ENCODE measurements around the gene PCDHGA2.
A peak's percentile ranks its signal among the peaks of the same experiment; 100 is the strongest.
"Not testable (repeated sequence)": the region's sequence is repeated elsewhere in the genome, so short reads cannot be mapped to it uniquely, and the experiment has no call there.

Gene PCDHGA2

DNA sequence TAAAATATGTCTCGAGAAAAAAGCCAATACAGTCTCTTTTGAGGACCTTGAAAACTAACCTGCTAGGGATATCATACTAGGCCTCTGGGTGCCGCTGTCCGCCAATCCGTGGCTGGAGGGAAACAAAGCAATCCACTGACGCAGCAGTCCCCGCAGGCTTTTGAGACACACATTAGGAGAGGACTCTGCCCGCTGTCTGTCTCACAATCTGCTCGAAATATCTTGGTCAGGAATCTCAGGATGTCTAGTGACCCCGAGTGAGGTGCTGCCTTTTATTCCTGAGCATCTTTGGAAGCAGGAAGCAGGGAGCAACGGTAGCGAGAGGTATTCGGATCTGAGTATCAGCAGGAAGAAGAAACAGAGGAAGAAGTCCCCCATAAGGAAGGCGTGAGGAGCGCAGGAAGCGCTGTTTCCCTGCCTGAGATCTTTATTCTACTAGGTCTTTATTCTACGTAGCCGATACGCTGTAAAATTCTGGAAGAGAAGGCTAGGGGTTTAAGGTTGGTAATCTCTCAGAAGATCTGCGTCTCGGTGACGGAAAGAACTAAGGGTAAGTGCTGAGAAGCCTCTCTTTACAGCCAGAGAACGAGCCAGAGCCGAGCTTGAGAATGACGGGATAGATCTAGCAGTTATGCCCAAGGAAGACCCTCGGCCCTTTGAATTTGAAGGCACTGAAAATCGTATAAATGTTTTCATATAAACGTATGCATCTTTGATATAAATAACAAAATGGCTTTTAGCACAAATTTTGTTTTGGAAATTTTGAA lies 12.3 kb upstream of the PCDHGA2 start:
- H3K27me3 ChIP-seq (ENCODE audit: control insufficient read depth, insufficient read depth, low read length), result no peaks in the 10 kb centered on the region
- H3K9ac ChIP-seq (ENCODE audit: low read length), result peak overlapping the region; percentile 57
- H3K4me3 ChIP-seq (ENCODE audit: low read depth, low read length), result peak overlapping the region; percentile 51
- H3K27ac ChIP-seq (ENCODE audit: low read depth, low read length), result no peak overlapping the region
- H3K4me1 ChIP-seq (ENCODE audit: control insufficient read depth, insufficient read depth, low read length), result no peaks in the 10 kb centered on the region
- H3K36me3 ChIP-seq (ENCODE audit: control insufficient read depth, insufficient read depth, low read length), result no peaks in the 10 kb centered on the region
- peaks cover 13% of the 10 kb centered on the region for H3K9me3 ChIP-seq (ENCODE audit: control insufficient read depth, insufficient read depth, low read depth, low read length)

DNA sequence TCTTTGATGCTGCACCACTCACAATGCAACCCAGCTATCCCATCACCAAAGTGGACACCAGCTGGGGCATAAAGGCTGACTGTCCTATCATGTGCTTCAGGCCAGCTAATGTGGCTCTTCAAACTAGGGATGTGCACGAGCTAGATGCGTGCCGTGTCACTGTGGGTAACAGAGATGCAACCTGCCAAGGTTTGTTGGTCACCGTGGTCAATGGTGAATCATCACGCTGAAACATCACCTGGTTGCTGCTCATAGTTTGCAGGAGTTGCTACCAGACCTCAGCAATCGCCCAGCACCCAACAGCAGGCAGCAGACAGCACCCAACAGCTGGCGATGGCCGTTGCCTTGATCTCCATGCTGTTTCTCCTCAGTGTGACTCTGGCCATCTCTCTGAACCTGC lies 10.3 kb upstream of the PCDHGA2 start:
- H3K9me3 ChIP-seq (ENCODE audit: control insufficient read depth, insufficient read depth, low read depth, low read length), result peaks cover 30% of the 10 kb centered on the region
- no peak overlapping the region for H3K9ac ChIP-seq (ENCODE audit: low read length)
- H3K4me1 ChIP-seq (ENCODE audit: control insufficient read depth, insufficient read depth, low read length), result no peaks in the 10 kb centered on the region
- no peaks in the 10 kb centered on the region for H3K36me3 ChIP-seq (ENCODE audit: control insufficient read depth, insufficient read depth, low read length)
- no peak overlapping the region for H3K27ac ChIP-seq (ENCODE audit: low read depth, low read length)
- no peaks in the 10 kb centered on the region for H3K27me3 ChIP-seq (ENCODE audit: control insufficient read depth, insufficient read depth, low read length)
- no peak overlapping the region for H3K4me3 ChIP-seq (ENCODE audit: low read depth, low read length)

DNA sequence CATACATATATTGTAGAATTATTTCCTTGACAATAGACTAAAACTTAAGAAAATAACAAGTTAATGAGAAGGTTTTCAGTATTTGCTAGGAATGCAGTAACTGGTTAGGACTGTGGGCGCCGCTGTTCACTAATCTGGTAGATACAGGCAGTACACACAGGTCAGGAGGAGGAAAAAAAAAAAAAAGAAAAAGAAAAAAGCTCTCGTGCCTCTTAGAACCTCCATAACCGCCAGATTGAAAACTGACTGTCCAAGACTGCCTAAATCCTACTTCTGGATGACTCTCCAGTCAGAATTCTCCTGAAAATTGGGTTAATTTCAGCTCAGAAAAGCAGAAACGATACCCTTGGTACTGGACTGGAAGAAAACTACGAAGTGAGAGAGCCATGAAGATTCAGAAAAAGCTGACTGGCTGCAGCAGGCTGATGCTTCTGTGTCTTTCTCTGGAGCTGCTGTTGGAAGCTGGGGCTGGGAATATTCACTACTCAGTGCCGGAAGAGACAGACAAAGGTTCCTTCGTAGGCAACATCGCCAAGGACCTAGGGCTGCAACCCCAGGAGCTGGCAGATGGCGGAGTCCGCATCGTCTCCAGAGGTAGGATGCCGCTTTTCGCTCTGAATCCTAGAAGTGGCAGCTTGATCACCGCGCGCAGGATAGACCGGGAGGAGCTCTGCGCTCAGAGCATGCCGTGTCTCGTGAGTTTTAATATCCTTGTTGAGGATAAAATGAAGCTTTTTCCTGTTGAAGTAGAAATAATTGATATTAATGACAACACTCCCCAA lies 8.1 kb upstream of the PCDHGA2 start, which contains the start of gene PCDHGA1:
Gene PCDHGA1 (plus strand): TSS at position 216 of the 782 bp plus-strand sequence.
- H3K36me3 ChIP-seq (ENCODE audit: control insufficient read depth, insufficient read depth, low read length), result no peaks in the 10 kb centered on the region
- H3K4me3 ChIP-seq (ENCODE audit: low read depth, low read length), result no peak within 1 kb of the TSS; the same call in 1 of the 2 replicates
- H3K9ac ChIP-seq (ENCODE audit: low read length), result no peak within 1 kb of the TSS
- H3K27me3 ChIP-seq (ENCODE audit: control insufficient read depth, insufficient read depth, low read length), result no peaks in the 10 kb centered on the region
- no peak within 1 kb of the TSS for H3K27ac ChIP-seq (ENCODE audit: low read depth, low read length)
- H3K9me3 ChIP-seq (ENCODE audit: control insufficient read depth, insufficient read depth, low read depth, low read length), result peaks cover 33% of the 10 kb centered on the region
- no peaks in the 10 kb centered on the region for H3K4me1 ChIP-seq (ENCODE audit: control insufficient read depth, insufficient read depth, low read length)

DNA sequence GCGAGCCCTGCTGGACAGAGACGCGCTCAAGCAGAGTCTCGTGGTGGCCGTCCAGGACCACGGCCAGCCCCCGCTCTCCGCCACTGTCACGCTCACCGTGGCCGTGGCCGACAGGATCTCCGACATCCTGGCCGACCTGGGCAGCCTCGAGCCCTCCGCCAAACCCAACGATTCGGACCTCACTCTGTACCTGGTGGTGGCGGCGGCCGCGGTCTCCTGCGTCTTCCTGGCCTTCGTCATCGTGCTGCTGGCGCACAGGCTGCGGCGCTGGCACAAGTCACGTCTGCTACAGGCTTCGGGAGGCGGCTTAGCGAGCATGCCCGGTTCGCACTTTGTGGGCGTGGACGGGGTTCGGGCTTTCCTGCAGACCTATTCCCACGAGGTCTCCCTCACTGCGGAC lies 6.0 kb upstream of the PCDHGA2 start:
- not testable (repeated sequence) for H3K9ac ChIP-seq (ENCODE audit: low read length); H3K27ac ChIP-seq (ENCODE audit: low read depth, low read length); H3K4me1 ChIP-seq (ENCODE audit: control insufficient read depth, insufficient read depth, low read length); H3K36me3 ChIP-seq (ENCODE audit: control insufficient read depth, insufficient read depth, low read length); H3K4me3 ChIP-seq (ENCODE audit: low read depth, low read length); H3K27me3 ChIP-seq (ENCODE audit: control insufficient read depth, insufficient read depth, low read length)
- peaks cover 33% of the 10 kb centered on the region for H3K9me3 ChIP-seq (ENCODE audit: control insufficient read depth, insufficient read depth, low read depth, low read length)

DNA sequence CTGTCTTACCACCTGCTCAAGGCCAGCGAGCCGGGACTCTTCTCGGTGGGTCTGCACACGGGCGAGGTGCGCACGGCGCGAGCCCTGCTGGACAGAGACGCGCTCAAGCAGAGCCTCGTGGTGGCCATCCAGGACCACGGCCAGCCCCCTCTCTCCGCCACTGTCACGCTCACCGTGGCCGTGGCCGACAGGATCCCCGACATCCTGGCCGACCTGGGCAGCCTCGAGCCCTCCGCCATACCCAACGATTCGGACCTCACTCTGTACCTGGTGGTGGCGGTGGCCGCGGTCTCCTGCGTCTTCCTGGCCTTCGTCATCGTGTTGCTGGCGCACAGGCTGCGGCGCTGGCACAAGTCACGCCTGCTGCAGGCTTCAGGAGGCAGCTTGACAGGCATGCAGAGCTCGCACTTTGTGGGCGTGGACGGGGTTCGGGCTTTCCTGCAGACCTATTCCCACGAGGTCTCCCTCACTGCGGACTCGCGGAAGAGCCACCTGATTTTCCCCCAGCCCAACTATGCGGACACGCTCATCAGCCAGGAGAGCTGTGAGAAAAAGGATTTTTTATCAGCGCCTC lies 2.3 kb downstream of the PCDHGA2 start:
- H3K4me1 ChIP-seq (ENCODE audit: control insufficient read depth, insufficient read depth, low read length); H3K4me3 ChIP-seq (ENCODE audit: low read depth, low read length); H3K27ac ChIP-seq (ENCODE audit: low read depth, low read length); H3K27me3 ChIP-seq (ENCODE audit: control insufficient read depth, insufficient read depth, low read length); H3K9ac ChIP-seq (ENCODE audit: low read length); H3K36me3 ChIP-seq (ENCODE audit: control insufficient read depth, insufficient read depth, low read length): not testable (repeated sequence)
- peaks cover 49% of the 10 kb centered on the region for H3K9me3 ChIP-seq (ENCODE audit: control insufficient read depth, insufficient read depth, low read depth, low read length)

DNA sequence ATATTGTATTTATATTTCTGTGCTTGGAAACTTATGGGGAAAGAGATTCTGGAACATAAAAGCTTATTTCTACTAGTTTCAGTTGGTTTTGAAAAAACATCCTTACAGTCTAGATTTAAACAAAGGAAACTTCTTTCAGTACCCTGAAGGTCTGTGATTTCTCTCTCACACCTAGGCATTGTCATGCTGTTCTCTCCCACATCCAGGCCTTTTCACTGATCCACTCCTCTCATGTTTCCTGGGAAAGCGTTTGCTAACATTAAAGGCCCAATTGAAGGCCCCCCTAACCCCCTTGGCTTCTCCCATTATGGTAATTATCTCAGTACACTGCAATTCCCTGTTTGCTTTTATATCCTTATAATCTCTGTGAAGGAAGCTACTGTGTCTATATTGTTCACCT lies 4.2 kb downstream of the PCDHGA2 start:
- H3K9me3 ChIP-seq (ENCODE audit: control insufficient read depth, insufficient read depth, low read depth, low read length), result peaks cover 49% of the 10 kb centered on the region
- no peaks in the 10 kb centered on the region for H3K4me1 ChIP-seq (ENCODE audit: control insufficient read depth, insufficient read depth, low read length)
- no peak overlapping the region for H3K9ac ChIP-seq (ENCODE audit: low read length)
- H3K27ac ChIP-seq (ENCODE audit: low read depth, low read length), result no peak overlapping the region
- H3K4me3 ChIP-seq (ENCODE audit: low read depth, low read length), result no peak overlapping the region
- no peaks in the 10 kb centered on the region for H3K27me3 ChIP-seq (ENCODE audit: control insufficient read depth, insufficient read depth, low read length)
- H3K36me3 ChIP-seq (ENCODE audit: control insufficient read depth, insufficient read depth, low read length), result no peaks in the 10 kb centered on the region

DNA sequence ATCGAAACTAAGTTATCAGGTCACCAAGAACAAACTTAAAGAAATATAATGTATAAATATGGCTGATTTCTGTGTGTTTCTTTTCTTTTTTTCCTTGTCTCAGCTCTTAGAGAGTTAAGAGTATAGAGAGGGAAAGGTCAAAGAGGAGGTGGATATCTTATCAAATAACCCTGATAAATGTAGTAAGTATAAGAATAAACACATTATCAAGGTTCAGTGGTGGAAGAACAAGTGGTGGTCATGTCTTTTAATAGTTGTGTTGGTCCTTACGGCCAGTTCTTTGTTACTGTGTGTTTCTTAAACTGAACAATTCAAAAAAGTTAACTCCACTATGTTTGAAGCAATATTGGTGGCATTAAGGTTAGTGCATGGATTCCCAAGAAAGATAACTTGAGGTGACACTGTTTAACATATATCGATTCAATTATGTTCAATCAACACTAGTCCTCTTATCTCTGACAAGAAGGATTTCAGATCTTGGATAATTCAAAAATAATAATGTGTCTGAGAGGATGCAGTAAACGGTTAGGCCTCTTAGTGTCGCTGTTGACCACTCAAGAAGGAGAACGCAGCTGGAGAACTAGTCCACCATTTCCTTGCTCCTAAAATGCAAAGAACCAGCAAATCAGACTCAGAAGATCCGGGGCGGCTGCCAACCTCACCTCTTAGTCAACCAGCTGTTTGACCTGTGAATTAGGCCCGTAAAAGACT lies 4.8 kb downstream of the PCDHGA2 start, which contains the start of gene PCDHGA3:
Gene PCDHGA3 (plus strand): TSS at position 588 of the 711 bp plus-strand sequence. CDS start 205 bp downstream, outside the sequence.
- peak within 1 kb of the TSS; percentile 46; the same call in 1 of the 2 replicates for H3K4me3 ChIP-seq (ENCODE audit: low read depth, low read length)
- peaks cover 45% of the 10 kb centered on the region for H3K9me3 ChIP-seq (ENCODE audit: control insufficient read depth, insufficient read depth, low read depth, low read length)
- no peaks in the 10 kb centered on the region for H3K36me3 ChIP-seq (ENCODE audit: control insufficient read depth, insufficient read depth, low read length)
- no peaks in the 10 kb centered on the region for H3K4me1 ChIP-seq (ENCODE audit: control insufficient read depth, insufficient read depth, low read length)
- H3K9ac ChIP-seq (ENCODE audit: low read length), result no peak within 1 kb of the TSS
- no peaks in the 10 kb centered on the region for H3K27me3 ChIP-seq (ENCODE audit: control insufficient read depth, insufficient read depth, low read length)
- H3K27ac ChIP-seq (ENCODE audit: low read depth, low read length), result no peak within 1 kb of the TSS

DNA sequence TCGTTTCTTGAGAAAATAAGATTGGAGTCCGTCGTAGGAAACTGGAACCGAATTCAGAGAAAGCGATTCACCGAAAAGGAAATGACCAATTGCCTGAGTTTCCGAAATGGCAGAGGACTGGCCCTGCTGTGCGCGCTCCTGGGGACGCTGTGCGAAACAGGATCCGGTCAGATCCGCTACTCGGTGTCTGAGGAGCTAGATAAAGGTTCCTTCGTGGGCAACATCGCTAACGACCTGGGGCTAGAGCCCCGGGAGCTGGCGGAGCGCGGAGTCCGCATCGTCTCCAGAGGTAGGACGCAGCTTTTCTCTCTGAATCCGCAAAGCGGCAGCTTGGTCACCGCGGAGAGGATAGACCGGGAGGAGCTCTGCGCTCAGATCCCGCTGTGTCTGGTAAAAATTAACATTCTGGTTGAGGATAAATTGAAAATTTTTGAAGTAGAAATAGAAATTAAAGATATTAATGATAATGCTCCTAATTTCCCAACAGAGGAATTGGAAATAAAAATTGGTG lies 5.4 kb downstream of the PCDHGA2 start:
- Histone ChIP-seq H3K27ac (ENCODE audit: low read depth, low read length) (no peak overlapping the region), H3K9ac (ENCODE audit: low read length) (no peak overlapping the region), H3K4me1 (ENCODE audit: control insufficient read depth, insufficient read depth, low read length) (no peaks in the 10 kb centered on the region), H3K9me3 (ENCODE audit: control insufficient read depth, insufficient read depth, low read depth, low read length) (peaks cover 41% of the 10 kb centered on the region), H3K36me3 (ENCODE audit: control insufficient read depth, insufficient read depth, low read length) (no peaks in the 10 kb centered on the region), H3K27me3 (ENCODE audit: control insufficient read depth, insufficient read depth, low read length) (no peaks in the 10 kb centered on the region), H3K4me3 (ENCODE audit: low read depth, low read length) (peak overlapping the region; percentile 46; the same call in 1 of the 2 replicates)

DNA sequence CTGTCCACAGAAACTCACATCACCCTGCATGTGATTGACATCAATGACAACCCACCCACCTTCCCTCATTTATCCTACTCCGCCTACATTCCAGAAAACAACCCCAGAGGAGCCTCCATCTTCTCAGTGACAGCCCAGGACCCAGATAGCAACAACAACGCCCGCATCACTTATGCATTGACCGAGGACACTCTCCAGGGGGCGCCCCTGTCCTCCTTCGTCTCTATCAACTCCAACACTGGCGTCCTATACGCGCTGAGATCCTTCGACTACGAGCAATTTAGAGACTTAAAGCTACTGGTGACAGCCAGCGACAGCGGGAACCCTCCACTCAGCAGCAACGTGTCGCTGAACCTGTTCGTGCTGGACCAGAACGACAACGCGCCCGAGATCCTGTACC lies 6.8 kb downstream of the PCDHGA2 start:
- Histone ChIP-seq H3K9ac (ENCODE audit: low read length) (no peak overlapping the region), H3K4me3 (ENCODE audit: low read depth, low read length) (no peak overlapping the region), H3K4me1 (ENCODE audit: control insufficient read depth, insufficient read depth, low read length) (no peaks in the 10 kb centered on the region), H3K9me3 (ENCODE audit: control insufficient read depth, insufficient read depth, low read depth, low read length) (peaks cover 31% of the 10 kb centered on the region), H3K36me3 (ENCODE audit: control insufficient read depth, insufficient read depth, low read length) (no peaks in the 10 kb centered on the region), H3K27me3 (ENCODE audit: control insufficient read depth, insufficient read depth, low read length) (no peaks in the 10 kb centered on the region), H3K27ac (ENCODE audit: low read depth, low read length) (no peak overlapping the region)

DNA sequence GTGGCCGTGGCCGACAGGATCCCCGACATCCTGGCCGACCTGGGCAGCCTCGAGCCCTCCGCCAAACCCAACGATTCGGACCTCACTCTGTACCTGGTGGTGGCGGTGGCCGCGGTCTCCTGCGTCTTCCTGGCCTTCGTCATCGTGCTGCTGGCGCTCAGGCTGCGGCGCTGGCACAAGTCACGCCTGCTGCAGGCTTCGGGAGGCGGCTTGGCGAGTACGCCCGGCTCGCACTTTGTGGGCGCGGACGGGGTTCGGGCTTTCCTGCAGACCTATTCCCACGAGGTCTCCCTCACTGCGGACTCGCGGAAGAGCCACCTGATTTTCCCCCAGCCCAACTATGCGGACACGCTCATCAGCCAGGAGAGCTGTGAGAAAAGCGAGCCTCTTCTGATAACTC lies 7.5 kb downstream of the PCDHGA2 start:
- H3K9ac ChIP-seq (ENCODE audit: low read length), result not testable (repeated sequence)

More for the DNA sequence above, 7.5 kb downstream of the PCDHGA2 start:
- H3K27ac ChIP-seq (ENCODE audit: low read depth, low read length); H3K27me3 ChIP-seq (ENCODE audit: control insufficient read depth, insufficient read depth, low read length); H3K4me3 ChIP-seq (ENCODE audit: low read depth, low read length); H3K36me3 ChIP-seq (ENCODE audit: control insufficient read depth, insufficient read depth, low read length); H3K4me1 ChIP-seq (ENCODE audit: control insufficient read depth, insufficient read depth, low read length): not testable (repeated sequence)
- H3K9me3 ChIP-seq (ENCODE audit: control insufficient read depth, insufficient read depth, low read depth, low read length), result peaks cover 33% of the 10 kb centered on the region
